T-helper 22 cell (primary cell): ENCODE results near the gene IL34.
"Not testable (repeated sequence)": the region's sequence is repeated elsewhere in the genome, so short reads cannot be mapped to it uniquely, and the experiment has no call there.

Experiments used
- DNase-seq: peaks from one replicate; pipeline ENCODE4 v3.0.0-alpha.2; 2020; ENCODE audit warnings: low read depth

Gene IL34

GRCh38 chr16:70658921-70659320 is 12.6 kb downstream of the IL34 start:
- DNase-seq = no peak

- DNase-seq = no peak
These were observed 13.2 kb downstream of the IL34 start for GRCh38 chr16:70659546-70659945.

- no peak for DNase-seq
These were observed 13.8 kb downstream of the IL34 start for GRCh38 chr16:70659953-70660671.

- DNase-seq = no peak
These were observed 14.5 kb downstream of the IL34 start for GRCh38 chr16:70660672-70661350.

- DNase-seq = no peak
These were observed 15.2 kb downstream of the IL34 start for GRCh38 chr16:70661534-70661917.

- no peak for DNase-seq
These were observed 15.7 kb downstream of the IL34 start for GRCh38 chr16:70661918-70662641.

GRCh38 chr16:70662991-70663523 is 16.7 kb downstream of the IL34 start:
- no peak for DNase-seq

GRCh38 chr16:70663524-70664324 is 17.4 kb downstream of the IL34 start:
- no peak for DNase-seq

GRCh38 chr16:70664325-70665112 is 18.2 kb downstream of the IL34 start:
- DNase-seq = no peak

- no peak for DNase-seq
These were observed 18.8 kb downstream of the IL34 start for GRCh38 chr16:70665113-70665694.

- DNase-seq = no peak
These were observed 19.7 kb downstream of the IL34 start for GRCh38 chr16:70665806-70666735.

- DNase-seq = no peak
These were observed 23.8 kb downstream of the IL34 start for GRCh38 chr16:70670175-70670574.

GRCh38 chr16:70670938-70671337 is 24.6 kb downstream of the IL34 start:
- not testable (repeated sequence) for DNase-seq

- no peak for DNase-seq
These were observed 28.1 kb downstream of the IL34 start for GRCh38 chr16:70674221-70675014.

GRCh38 chr16:70675851-70676513 is 29.6 kb downstream of the IL34 start:
- no peak for DNase-seq

- no peak for DNase-seq
These were observed 30.5 kb downstream of the IL34 start for GRCh38 chr16:70676675-70677498.

GRCh38 chr16:70677499-70678120 is 31.3 kb downstream of the IL34 start:
- DNase-seq = no peak
